H1 (cell line): ENCODE results near the gene ACTR8. TPM values are rescaled to one million over a fixed set of nuclear protein-coding genes. Genes with fewer than 3 reads are reported as not detected.

ENCODE experiments used
- CTCF ChIA-PET: fragments of 300-600 bp; sonication (Branson Sonifier 250); formaldehyde crosslinking; loops from one replicate; lab custom pipeline; 2021; ENCODE audit not compliant: partially characterized antibody; lab: Charles Lee
- POLR2A ChIA-PET: fragments of 300-600 bp; sonication (Branson Sonifier 250); formaldehyde crosslinking; loops from one replicate; lab custom pipeline; 2021; ENCODE audit warnings: inconsistent platforms; ENCODE audit not compliant: partially characterized antibody; lab: Charles Lee
- DNase-seq, 2 experiments: peaks; one replicate each; pipeline versions ENCODE4 v3.0.0 to v3.0.0-alpha.2; 2010 to 2022; ENCODE audit warnings: low spot score in 2 of 2, low read depth in 1 of 2, mixed read lengths in 1 of 2
- FAIRE-seq: peaks from 2 replicates; lab custom pipeline; 2011; peaks lifted over from hg19 to GRCh38; lab: Jason Lieb, UNC
- H2AFZ ChIP-seq: 2 replicates; pipeline ENCODE4 v1.8.1; 2012; ENCODE audit warnings: low read length, inconsistent platforms
- H2AK5ac ChIP-seq: 2 replicates; pipeline ENCODE4 v1.6.1; 2013; ENCODE audit warnings: low read depth, low read length
- H2BK120ac ChIP-seq: replicated peaks from 2 replicates; pipeline ENCODE3; 2013; ENCODE audit warnings: low read depth, low read length, inconsistent platforms
- H2BK12ac ChIP-seq: 2 replicates; pipeline ENCODE4 v1.6.1; 2013; ENCODE audit warnings: low read depth, low read length
- H2BK15ac ChIP-seq: 2 replicates; pipeline ENCODE4 v1.6.1; 2013; ENCODE audit warnings: low read length
- H2BK20ac ChIP-seq: 2 replicates; pipeline ENCODE4 v1.6.1; 2013; ENCODE audit warnings: low read length
- H2BK5ac ChIP-seq: 2 replicates; pipeline ENCODE4 v1.6.1; 2013; ENCODE audit warnings: low read depth, low read length
- H3K14ac ChIP-seq: 2 replicates; pipeline ENCODE4 v1.6.1; 2013; ENCODE audit warnings: inconsistent platforms; ENCODE audit not compliant: insufficient read length
- H3K18ac ChIP-seq: 2 replicates; pipeline ENCODE4 v1.6.1; 2013; ENCODE audit warnings: low read length; ENCODE audit errors: extremely low read depth
- H3K23ac ChIP-seq: 2 replicates; pipeline ENCODE4 v1.6.1; 2013; ENCODE audit warnings: inconsistent platforms; ENCODE audit not compliant: insufficient read length
- H3K23me2 ChIP-seq: 2 replicates; pipeline ENCODE4 v1.6.1; 2013; ENCODE audit warnings: low read depth, low read length
- H3K27ac ChIP-seq: 2 replicates; pipeline ENCODE4 v1.6.1; 2011; ENCODE audit warnings: low read depth, low read length, inconsistent platforms
- H3K27me3 ChIP-seq, 4 experiments: replicated peaks in 1 of 4; 1 replicate in 1 of 4; 2 replicates in 3 of 4; pipeline versions ENCODE4 v1.6.1 to v1.8.1; 2011 to 2013; ENCODE audit warnings: low read length in 3 of 4, mild to moderate bottlenecking in 3 of 4, inconsistent platforms in 2 of 4, mixed read lengths in 2 of 4, moderate library complexity in 1 of 4; ENCODE audit not compliant: control insufficient read depth in 3 of 4, insufficient read depth in 3 of 4; ENCODE audit errors: extremely low read depth in 1 of 4
- H3K36me3 ChIP-seq, 4 experiments: 2 replicates each; pipeline versions ENCODE4 v1.6.1 to v1.8.1; 2011 to 2013; ENCODE audit warnings: mild to moderate bottlenecking in 4 of 4, low read length in 3 of 4, moderate library complexity in 2 of 4, control low read depth in 1 of 4, inconsistent platforms in 1 of 4; ENCODE audit not compliant: insufficient read depth in 4 of 4, control insufficient read depth in 2 of 4
- H3K4ac ChIP-seq: replicated peaks from 2 replicates; pipeline ENCODE3; 2013; ENCODE audit warnings: low read length, low read depth, mixed read lengths, inconsistent platforms; ENCODE audit not compliant: insufficient read length
- H3K4me1 ChIP-seq, 4 experiments: replicated peaks in 1 of 4; 1 replicate in 1 of 4; 2 replicates in 3 of 4; pipeline versions ENCODE4 v1.6.1 to v1.8.1; 2011 to 2013; ENCODE audit warnings: low read length in 3 of 4, inconsistent platforms in 2 of 4, mixed read lengths in 1 of 4; ENCODE audit not compliant: insufficient read depth in 4 of 4, control insufficient read depth in 3 of 4
- H3K4me2 ChIP-seq, 2 experiments: 2 replicates each; pipeline versions ENCODE4 v1.6.1 to v1.8.1; 2011 to 2013; ENCODE audit warnings: low read depth in 2 of 2, low read length in 2 of 2, control low read depth in 1 of 2, inconsistent platforms in 1 of 2, mild to moderate bottlenecking in 1 of 2; ENCODE audit not compliant: insufficient read depth in 1 of 2
- H3K4me3 ChIP-seq, 4 experiments: fragments of 200-600, 300-600 bp in 1 of 4; sonication (generic), shearing (Covaris generic), sonication (Bioruptor Twin) in 1 of 4; 2 replicates each; pipeline versions ENCODE4 v1.5.1 to v1.8.1; 2011 to 2016; ENCODE audit warnings: low read length in 4 of 4, low read depth in 3 of 4, control low read depth in 2 of 4, inconsistent platforms in 2 of 4, mild to moderate bottlenecking in 2 of 4, mixed read lengths in 1 of 4, moderate library complexity in 1 of 4; ENCODE audit not compliant: insufficient read depth in 2 of 4; ENCODE audit errors: extremely low read depth in 1 of 4
- H3K56ac ChIP-seq: replicated peaks from 2 replicates; pipeline ENCODE3; 2013; ENCODE audit warnings: low read depth, mild to moderate bottlenecking, mixed read lengths, low read length, inconsistent platforms; ENCODE audit not compliant: insufficient read length
- H3K79me1 ChIP-seq: 2 replicates; pipeline ENCODE4 v1.6.1; 2013; ENCODE audit warnings: low read depth, low read length, control low read depth
- H3K79me2 ChIP-seq, 2 experiments: 2 replicates each; pipeline versions ENCODE4 v1.6.1 to v1.8.1; 2012 to 2013; ENCODE audit warnings: low read length in 2 of 2, mild to moderate bottlenecking in 2 of 2, inconsistent platforms in 1 of 2; ENCODE audit not compliant: insufficient read depth in 2 of 2, control insufficient read depth in 1 of 2
- H3K9ac ChIP-seq, 4 experiments: replicated peaks in 1 of 4; 1 replicate in 1 of 4; 2 replicates in 3 of 4; pipeline versions ENCODE4 v1.6.1 to v1.8.1; 2011 to 2013; ENCODE audit warnings: low read depth in 3 of 4, low read length in 3 of 4, control low read depth in 2 of 4, mild to moderate bottlenecking in 2 of 4, moderate library complexity in 2 of 4, inconsistent platforms in 1 of 4; ENCODE audit errors: extremely low read depth in 1 of 4
- H3K9me3 ChIP-seq, 2 experiments: 2 replicates each; pipeline versions ENCODE4 v1.6.1 to v1.8.1; 2012 to 2013; ENCODE audit warnings: mild to moderate bottlenecking in 2 of 2, moderate library complexity in 2 of 2, control low read depth in 1 of 2, inconsistent platforms in 1 of 2, low read depth in 1 of 2, low read length in 1 of 2, mixed read lengths in 1 of 2; ENCODE audit not compliant: insufficient read depth in 2 of 2
- H4K20me1 ChIP-seq, 2 experiments: replicated peaks in 1 of 2; 2 replicates each; pipeline versions ENCODE3 to v1.8.1; 2011 to 2013; ENCODE audit warnings: inconsistent platforms in 2 of 2, low read length in 2 of 2, mild to moderate bottlenecking in 1 of 2; ENCODE audit not compliant: insufficient read depth in 2 of 2, control insufficient read depth in 1 of 2
- H4K5ac ChIP-seq: 2 replicates; pipeline ENCODE4 v1.6.1; 2013; ENCODE audit warnings: low read length, low read depth, mixed read lengths, inconsistent platforms; ENCODE audit not compliant: insufficient read length
- H4K8ac ChIP-seq: 2 replicates; pipeline ENCODE4 v1.8.0; 2013; ENCODE audit warnings: mild to moderate bottlenecking, moderate library complexity, low read length, inconsistent platforms; ENCODE audit not compliant: insufficient read depth; ENCODE audit errors: extremely low read depth
- H4K91ac ChIP-seq: replicated peaks from 2 replicates; pipeline ENCODE3; 2013; ENCODE audit warnings: low read length, mixed read lengths, inconsistent platforms; ENCODE audit not compliant: insufficient read length
- CEBPB ChIP-seq: IDR thresholded peaks from 2 replicates; pipeline ENCODE4 v1.6.1; 2012; ENCODE audit warnings: low read depth, low read length
- CHD1 ChIP-seq: IDR thresholded peaks from 2 replicates; pipeline ENCODE4 v1.6.1; 2012; ENCODE audit warnings: low read depth, low read length, improper control_type of control experiment
- CHD2 ChIP-seq: IDR thresholded peaks from 2 replicates; pipeline ENCODE4 v1.6.1; 2012; ENCODE audit warnings: low read length, improper control_type of control experiment
- KDM5A ChIP-seq: fragments of 200-600 bp; IDR thresholded peaks from 2 replicates; pipeline ENCODE4 v1.7.1; 2012; ENCODE audit warnings: mild to moderate bottlenecking, low read length, inconsistent platforms, mixed read lengths
- NRF1 ChIP-seq: IDR thresholded peaks from 2 replicates; pipeline ENCODE4 v1.6.1; 2011; ENCODE audit warnings: mild to moderate bottlenecking, low read depth, low read length, improper control_type of control experiment
- PHF8 ChIP-seq: fragments of 200-600 bp; sonication (generic); conservative IDR thresholded peaks from 2 replicates; pipeline ENCODE4 v1.7.1; 2012; ENCODE audit warnings: low read depth, mild to moderate bottlenecking, inconsistent platforms, low read length, moderate library complexity
- SP4 ChIP-seq: IDR thresholded peaks from 2 replicates; pipeline ENCODE4 v1.6.1; 2012; ENCODE audit warnings: low read length, inconsistent platforms
- SUZ12 ChIP-seq: fragments of 200-600 bp; sonication (generic); IDR thresholded peaks from 2 replicates; pipeline ENCODE4 v1.6.1; 2012; ENCODE audit warnings: mild to moderate bottlenecking, inconsistent platforms, low read length, moderate library complexity, mixed read lengths
- TAF1 ChIP-seq: IDR thresholded peaks from 2 replicates; pipeline ENCODE4 v1.6.1; 2011; ENCODE audit warnings: mild to moderate bottlenecking, low read depth, low read length
- TCF12 ChIP-seq: IDR thresholded peaks from 2 replicates; pipeline ENCODE4 v1.6.1; 2011; ENCODE audit warnings: low read depth, mild to moderate bottlenecking, low read length
- WGBS, 2 experiments: shearing (Covaris generic) in 1 of 2; methylation state at CpG; one replicate each; pipeline versions ENCODE4 v1.1.6 to v1.1.7; 2013 to 2015; ENCODE audit warnings: low lambda C conversion rate in 2 of 2, mixed read lengths in 2 of 2, inconsistent platforms in 1 of 2, low coverage in 1 of 2, missing lambda C conversion rate in 1 of 2; ENCODE audit not compliant: insufficient replicate concordance in 2 of 2, insufficient coverage in 1 of 2, insufficient read length in 1 of 2; ENCODE audit errors: extremely low coverage in 1 of 2, missing lambda C conversion rate in 1 of 2; 5-methylcytosine and 5-hydroxymethylcytosine counted together
- polyA plus RNA-seq, 7 experiments: library from polyadenylated mRNA; depleted of rRNA in 3 of 7; stranded (reverse) in 5 of 7; unstranded in 2 of 7; fragments of >200 nt in 5 of 7; fragments of 200-250 nt in 2 of 7; gene quantifications; 1 replicate in 5 of 7; 2 replicates in 1 of 7; 4 replicates in 1 of 7; pipeline versions ENCODE4 v1.2.1 to v1.2.3, GENCODE V29; 2011 to 2013; ENCODE audit warnings: missing spikeins in 2 of 7, mixed read lengths in 2 of 7
- total RNA-seq: library from RNA; stranded (reverse); fragmentation: NEBNext Ultra II Directional; extraction: Animal tissue kit (Norgen Biotek cat#: 25700); gene quantifications from 2 replicates; pipeline ENCODE4 v1.2.1, GENCODE V29; 2021
- TF ChIP-seq, protein P1 (sequence below), 3 experiments: IDR thresholded peaks; 1 replicate in 2 of 3; 2 replicates in 1 of 3; pipeline versions ENCODE4 v1.5.1 to v1.6.1; 2011; ENCODE audit warnings: low read length in 3 of 3, mild to moderate bottlenecking in 3 of 3, inconsistent platforms in 2 of 3, low read depth in 1 of 3, moderate library complexity in 1 of 3; ENCODE audit not compliant: insufficient read depth in 1 of 3; ENCODE audit errors: control extremely low read depth in 1 of 3
- TF ChIP-seq, protein P2 (sequence below): IDR thresholded peaks from 2 replicates; pipeline ENCODE4 v1.6.1; 2012; ENCODE audit warnings: inconsistent platforms

The ACTR8 gene
- total and polyA plus RNA-seq, 2 of the 8 experiments (the other 6 are each of a cell fraction or from before 2014, with no cell fraction given), result 8.3 to 26.9 TPM

DNA sequence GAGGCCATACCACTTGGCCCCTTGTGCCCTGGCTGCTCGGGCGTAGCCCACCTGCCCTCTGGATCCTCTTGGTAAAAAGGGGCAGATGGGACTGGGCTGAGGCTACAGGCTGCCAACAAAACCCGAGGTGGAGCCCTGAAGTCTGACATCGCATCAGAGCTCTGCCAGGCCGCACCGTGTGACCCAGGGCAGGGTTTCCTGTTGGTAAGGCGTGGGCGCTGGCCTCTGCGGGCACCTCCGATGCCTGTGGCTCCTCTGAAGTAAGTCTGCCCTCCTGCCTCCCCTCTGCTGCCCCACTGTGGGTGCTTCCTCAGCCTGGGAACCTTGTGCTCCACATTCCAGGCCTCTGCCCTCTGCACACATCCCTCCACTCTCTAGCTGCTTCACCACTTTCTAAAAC is 44.6 kb downstream of the ACTR8 start:
- POLR2A ChIA-PET, result interaction anchor here (1.3 kb wide), 1 partner anchor 11 kb away, joined by 3 read pairs; no protein-coding TSS in a partner anchor
- no peak overlapping the region for H2BK15ac ChIP-seq
- peaks cover 0 to 4% of the 10 kb centered on the region in 2 experiments for H4K20me1 ChIP-seq
- H4K91ac ChIP-seq, result no peak overlapping the region
- FAIRE-seq (no peak), DNase-seq (no peak)
- peaks cover 0 to 6% (median 0%) of the 10 kb centered on the region in 4 experiments; a peak in 4 of 8 replicates for H3K36me3 ChIP-seq
- no peak overlapping the region for H2BK5ac ChIP-seq
- H3K23me2 ChIP-seq, result no peaks in the 10 kb centered on the region
- H3K4ac ChIP-seq, result no peak overlapping the region
- no peak overlapping the region for H2AFZ ChIP-seq
- H2BK12ac ChIP-seq, result no peak overlapping the region
- WGBS, 2 experiments, result 93% methylated on average over 10 of the region's 10 CpGs; no CpG with 5 or more reads in 1 of the 2 experiments
- no peak overlapping the region for H4K5ac ChIP-seq
- 0 out of 2 replicates have a peak, but pooled peaks cover 3% of the 10 kb centered on the region for H3K79me1 ChIP-seq
- no peaks in the 10 kb centered on the region for H3K27me3 ChIP-seq
- H3K4me2 ChIP-seq, result no peak overlapping the region
- no peak overlapping the region for H3K14ac ChIP-seq
- 0 out of 4 replicates have a peak, but pooled peaks cover 0 to 3% of the 10 kb centered on the region in 2 experiments for H3K79me2 ChIP-seq
- CTCF ChIA-PET, result interaction anchor here (1.0 kb wide), 1 partner anchor 26 kb away, joined by 4 read pairs; no protein-coding TSS in a partner anchor
- no peaks in the 10 kb centered on the region for H3K9me3 ChIP-seq
- no peak overlapping the region for H2BK120ac ChIP-seq
- no peak overlapping the region for H2BK20ac ChIP-seq
- H3K4me3 ChIP-seq, result no peak overlapping the region
- H3K27ac ChIP-seq, result no peak overlapping the region
- H4K8ac ChIP-seq, result peak overlapping the region; percentile 32; the same call in 1 of the 2 replicates
- no peak overlapping the region for H3K56ac ChIP-seq
- H3K23ac ChIP-seq, result no peak overlapping the region
- H2AK5ac ChIP-seq, result no peak overlapping the region
- H3K9ac ChIP-seq, result no peak overlapping the region
- peaks cover 1 to 7% (median 2%) of the 10 kb centered on the region in 4 experiments; a peak in 4 of 7 replicates for H3K4me1 ChIP-seq
- H3K18ac ChIP-seq, result no peak overlapping the region
- TF ChIP-seq CHD2, result no peak
- no peak for TF ChIP-seq TCF12
- TF ChIP-seq CEBPB, result no peak
- TF ChIP-seq, protein P1, sequence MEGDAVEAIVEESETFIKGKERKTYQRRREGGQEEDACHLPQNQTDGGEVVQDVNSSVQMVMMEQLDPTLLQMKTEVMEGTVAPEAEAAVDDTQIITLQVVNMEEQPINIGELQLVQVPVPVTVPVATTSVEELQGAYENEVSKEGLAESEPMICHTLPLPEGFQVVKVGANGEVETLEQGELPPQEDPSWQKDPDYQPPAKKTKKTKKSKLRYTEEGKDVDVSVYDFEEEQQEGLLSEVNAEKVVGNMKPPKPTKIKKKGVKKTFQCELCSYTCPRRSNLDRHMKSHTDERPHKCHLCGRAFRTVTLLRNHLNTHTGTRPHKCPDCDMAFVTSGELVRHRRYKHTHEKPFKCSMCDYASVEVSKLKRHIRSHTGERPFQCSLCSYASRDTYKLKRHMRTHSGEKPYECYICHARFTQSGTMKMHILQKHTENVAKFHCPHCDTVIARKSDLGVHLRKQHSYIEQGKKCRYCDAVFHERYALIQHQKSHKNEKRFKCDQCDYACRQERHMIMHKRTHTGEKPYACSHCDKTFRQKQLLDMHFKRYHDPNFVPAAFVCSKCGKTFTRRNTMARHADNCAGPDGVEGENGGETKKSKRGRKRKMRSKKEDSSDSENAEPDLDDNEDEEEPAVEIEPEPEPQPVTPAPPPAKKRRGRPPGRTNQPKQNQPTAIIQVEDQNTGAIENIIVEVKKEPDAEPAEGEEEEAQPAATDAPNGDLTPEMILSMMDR (IDR thresholded peaks at IDR 0.05; ENCODE audit: control extremely low read depth in 1 of 3, insufficient read depth in 1 of 3, low read depth in 1 of 3, low read length in 3 of 3), result no peak
- TF ChIP-seq TAF1, result no peak
- TF ChIP-seq PHF8, result no peak
- TF ChIP-seq NRF1, result no peak
- TF ChIP-seq, protein P2, sequence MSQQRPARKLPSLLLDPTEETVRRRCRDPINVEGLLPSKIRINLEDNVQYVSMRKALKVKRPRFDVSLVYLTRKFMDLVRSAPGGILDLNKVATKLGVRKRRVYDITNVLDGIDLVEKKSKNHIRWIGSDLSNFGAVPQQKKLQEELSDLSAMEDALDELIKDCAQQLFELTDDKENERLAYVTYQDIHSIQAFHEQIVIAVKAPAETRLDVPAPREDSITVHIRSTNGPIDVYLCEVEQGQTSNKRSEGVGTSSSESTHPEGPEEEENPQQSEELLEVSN, result no peak
- no peak for TF ChIP-seq SUZ12
- no peak for TF ChIP-seq SP4
- TF ChIP-seq KDM5A, result no peak
- no peak for TF ChIP-seq CHD1
